Mesenchymal stem cell (in vitro differentiated cells and primary cell): ENCODE results near the gene INPP5D.

Experiments used
- DNase-seq: peaks from one replicate; pipeline ENCODE4 v3.0.0-alpha.2; 2013
- H2AFZ ChIP-seq: one replicate; pipeline ENCODE4 v1.6.1; 2013; ENCODE audit warnings: low read depth, mild to moderate bottlenecking, control low read depth, inconsistent platforms, low read length, moderate library complexity
- H2AK5ac ChIP-seq: 2 replicates; pipeline ENCODE4 v1.6.1; 2013; ENCODE audit warnings: low read length, moderate library complexity, mild to moderate bottlenecking, inconsistent platforms; ENCODE audit not compliant: severe bottlenecking
- H2BK120ac ChIP-seq: one replicate; pipeline ENCODE4 v1.6.1; 2013; ENCODE audit warnings: low read depth, mild to moderate bottlenecking, inconsistent platforms, low read length, moderate library complexity
- H2BK12ac ChIP-seq, 2 experiments: one replicate each; pipeline ENCODE4 v1.6.1; 2013; ENCODE audit warnings: inconsistent platforms in 2 of 2, low read length in 2 of 2, mild to moderate bottlenecking in 2 of 2, moderate library complexity in 2 of 2, control low read depth in 1 of 2
- H2BK15ac ChIP-seq: one replicate; pipeline ENCODE4 v1.6.1; 2013; ENCODE audit warnings: mild to moderate bottlenecking, low read depth, inconsistent platforms; ENCODE audit not compliant: poor library complexity, severe bottlenecking
- H2BK5ac ChIP-seq: 2 replicates; pipeline ENCODE4 v1.6.1; 2013; ENCODE audit warnings: low read depth, mild to moderate bottlenecking, low read length, control low read depth, inconsistent platforms; ENCODE audit not compliant: poor library complexity, severe bottlenecking
- H3K14ac ChIP-seq, 2 experiments: one replicate each; pipeline ENCODE4 v1.6.1; 2013; ENCODE audit warnings: inconsistent platforms in 2 of 2, low read length in 2 of 2, control low read depth in 1 of 2, mild to moderate bottlenecking in 1 of 2, moderate library complexity in 1 of 2
- H3K18ac ChIP-seq, 2 experiments: one replicate each; pipeline ENCODE4 v1.6.1; 2013; ENCODE audit warnings: inconsistent platforms in 2 of 2, low read length in 2 of 2, control low read depth in 1 of 2, low read depth in 1 of 2, mild to moderate bottlenecking in 1 of 2
- H3K23ac ChIP-seq, 2 experiments: one replicate each; pipeline ENCODE4 v1.6.1; 2013; ENCODE audit warnings: inconsistent platforms in 2 of 2, low read length in 2 of 2, mild to moderate bottlenecking in 2 of 2, moderate library complexity in 2 of 2, control low read depth in 1 of 2
- H3K27ac ChIP-seq: 2 replicates; pipeline ENCODE4 v1.5.1; 2013; ENCODE audit warnings: mild to moderate bottlenecking, moderate library complexity, low read length, control low read depth, inconsistent platforms; ENCODE audit not compliant: poor library complexity, severe bottlenecking
- H3K27me3 ChIP-seq, 2 experiments: 2 replicates each; pipeline versions ENCODE4 v1.6.1 to v1.7.0; 2013; ENCODE audit warnings: low read length in 2 of 2, mild to moderate bottlenecking in 2 of 2, moderate library complexity in 2 of 2, control low read depth in 1 of 2, inconsistent platforms in 1 of 2; ENCODE audit not compliant: control insufficient read depth in 1 of 2, insufficient read depth in 1 of 2
- H3K36me3 ChIP-seq, 2 experiments: 2 replicates each; pipeline versions ENCODE4 v1.6.1 to v1.7.0; 2013; ENCODE audit warnings: low read length in 2 of 2, control low read depth in 1 of 2, inconsistent platforms in 1 of 2, low read depth in 1 of 2, mild to moderate bottlenecking in 1 of 2; ENCODE audit not compliant: insufficient read depth in 2 of 2, control insufficient read depth in 1 of 2
- H3K4ac ChIP-seq, 2 experiments: one replicate each; pipeline ENCODE4 v1.6.1; 2013; ENCODE audit warnings: inconsistent platforms in 2 of 2, low read length in 2 of 2, mild to moderate bottlenecking in 2 of 2, moderate library complexity in 2 of 2, control low read depth in 1 of 2, low read depth in 1 of 2
- H3K4me1 ChIP-seq: 2 replicates; pipeline ENCODE4 v1.6.1; 2013; ENCODE audit warnings: low read depth, low read length, control low read depth; ENCODE audit not compliant: control insufficient read depth, insufficient read depth
- H3K4me2 ChIP-seq: 2 replicates; pipeline ENCODE4 v1.6.1; 2013; ENCODE audit warnings: low read length, mild to moderate bottlenecking, inconsistent platforms; ENCODE audit not compliant: poor library complexity, severe bottlenecking
- H3K4me3 ChIP-seq, 2 experiments: 2 replicates each; pipeline versions ENCODE4 v1.5.1 to v1.7.0; 2013; ENCODE audit warnings: low read length in 2 of 2, mild to moderate bottlenecking in 2 of 2, control low read depth in 1 of 2, low read depth in 1 of 2; ENCODE audit not compliant: insufficient read depth in 1 of 2
- H3K79me1 ChIP-seq: replicated peaks from 2 replicates; pipeline ENCODE4 v1.6.1; 2013; ENCODE audit warnings: mild to moderate bottlenecking, control low read depth, low read length, inconsistent platforms; ENCODE audit not compliant: poor library complexity, severe bottlenecking
- H3K9ac ChIP-seq: 2 replicates; pipeline ENCODE4 v1.7.0; 2013; ENCODE audit warnings: mild to moderate bottlenecking, low read length, moderate library complexity
- H3K9me3 ChIP-seq: 2 replicates; pipeline ENCODE4 v1.7.0; 2013; ENCODE audit warnings: mild to moderate bottlenecking, low read length; ENCODE audit not compliant: control insufficient read depth
- H4K8ac ChIP-seq: one replicate; pipeline ENCODE4 v1.6.1; 2013; ENCODE audit warnings: inconsistent platforms, mild to moderate bottlenecking, low read length, moderate library complexity
- H4K91ac ChIP-seq: one replicate; pipeline ENCODE4 v1.6.1; 2013; ENCODE audit warnings: mild to moderate bottlenecking, low read length, inconsistent platforms
- WGBS: methylation state at CpG from one replicate; pipeline ENCODE4 v1.1.7; 2013; ENCODE audit warnings: mixed read lengths; 5-methylcytosine and 5-hydroxymethylcytosine counted together

The INPP5D gene

GRCh38 chr2:233033672-233034071 is 26.5 kb upstream of the INPP5D start:
- Histone ChIP-seq H2AK5ac (no peak overlapping the region), H3K4ac (no peak overlapping the region), H4K91ac (no peak overlapping the region), H3K27me3 (no peaks in the 10 kb centered on the region), H3K79me1 (no peaks in the 10 kb centered on the region), H3K9ac (no peak overlapping the region), H3K4me3 (no peak overlapping the region), H3K9me3 (peaks cover 3% of the 10 kb centered on the region), H2BK12ac (no peak overlapping the region), H3K4me1 (no peaks in the 10 kb centered on the region), H4K8ac (no peak overlapping the region), H3K18ac (no peak overlapping the region), H2BK15ac (no peak overlapping the region), H3K4me2 (no peak overlapping the region), H3K23ac (no peak overlapping the region), H3K36me3 (no peaks in the 10 kb centered on the region), H2BK120ac (no peak overlapping the region), H3K14ac (no peak overlapping the region), H3K27ac (no peak overlapping the region), H2AFZ (no peak overlapping the region), H2BK5ac (no peak overlapping the region)
- 77% methylated on average over 7 of the region's 9 CpGs for WGBS
- no peak for DNase-seq

DNA sequence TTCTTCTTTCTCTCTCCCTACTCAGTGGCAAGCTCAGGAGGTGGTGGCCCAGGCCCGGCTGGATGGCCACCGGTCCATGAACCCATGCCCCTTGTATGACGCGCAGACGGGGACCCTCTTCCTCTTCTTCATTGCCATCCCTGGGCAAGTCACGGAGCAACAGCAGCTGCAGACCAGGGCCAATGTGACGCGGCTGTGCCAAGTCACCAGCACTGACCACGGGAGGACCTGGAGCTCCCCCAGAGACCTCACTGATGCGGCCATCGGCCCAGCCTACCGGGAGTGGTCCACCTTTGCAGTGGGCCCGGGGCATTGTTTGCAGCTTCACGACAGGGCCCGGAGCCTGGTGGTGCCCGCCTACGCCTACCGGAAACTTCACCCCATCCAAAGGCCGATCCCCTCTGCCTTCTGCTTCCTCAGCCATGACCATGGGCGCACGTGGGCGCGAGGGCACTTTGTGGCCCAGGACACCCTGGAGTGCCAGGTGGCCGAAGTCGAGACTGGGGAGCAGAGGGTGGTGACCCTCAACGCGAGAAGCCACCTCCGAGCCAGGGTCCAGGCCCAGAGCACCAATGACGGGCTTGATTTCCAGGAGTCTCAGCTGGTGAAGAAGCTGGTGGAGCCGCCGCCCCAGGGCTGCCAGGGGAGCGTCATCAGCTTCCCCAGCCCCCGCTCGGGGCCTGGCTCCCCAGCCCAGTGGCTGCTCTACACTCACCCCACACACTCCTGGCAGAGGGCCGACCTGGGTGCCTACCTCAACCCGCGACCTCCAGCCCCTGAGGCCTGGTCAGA is 25.9 kb upstream of the INPP5D start:
- H3K9ac ChIP-seq, result no peak overlapping the region
- H2BK15ac ChIP-seq, result no peak overlapping the region
- no peak for DNase-seq
- H3K9me3 ChIP-seq, result peaks cover 3% of the 10 kb centered on the region
- H2AFZ ChIP-seq, result no peak overlapping the region
- no peak overlapping the region for H3K23ac ChIP-seq
- no peak overlapping the region for H3K4ac ChIP-seq
- no peak overlapping the region for H3K18ac ChIP-seq
- no peak overlapping the region for H2BK5ac ChIP-seq
- H3K27me3 ChIP-seq, result no peaks in the 10 kb centered on the region
- H3K4me3 ChIP-seq, result no peak overlapping the region
- H2AK5ac ChIP-seq, result no peak overlapping the region
- H3K36me3 ChIP-seq, result no peaks in the 10 kb centered on the region
- H2BK120ac ChIP-seq, result no peak overlapping the region
- H2BK12ac ChIP-seq, result no peak overlapping the region
- H3K27ac ChIP-seq, result no peak overlapping the region
- H3K4me1 ChIP-seq, result no peaks in the 10 kb centered on the region
- H3K79me1 ChIP-seq, result no peaks in the 10 kb centered on the region
- no peak overlapping the region for H3K4me2 ChIP-seq
- no peak overlapping the region for H4K8ac ChIP-seq
- 94% methylated on average over 37 of the region's 37 CpGs for WGBS
- H4K91ac ChIP-seq, result no peak overlapping the region
- no peak overlapping the region for H3K14ac ChIP-seq

DNA sequence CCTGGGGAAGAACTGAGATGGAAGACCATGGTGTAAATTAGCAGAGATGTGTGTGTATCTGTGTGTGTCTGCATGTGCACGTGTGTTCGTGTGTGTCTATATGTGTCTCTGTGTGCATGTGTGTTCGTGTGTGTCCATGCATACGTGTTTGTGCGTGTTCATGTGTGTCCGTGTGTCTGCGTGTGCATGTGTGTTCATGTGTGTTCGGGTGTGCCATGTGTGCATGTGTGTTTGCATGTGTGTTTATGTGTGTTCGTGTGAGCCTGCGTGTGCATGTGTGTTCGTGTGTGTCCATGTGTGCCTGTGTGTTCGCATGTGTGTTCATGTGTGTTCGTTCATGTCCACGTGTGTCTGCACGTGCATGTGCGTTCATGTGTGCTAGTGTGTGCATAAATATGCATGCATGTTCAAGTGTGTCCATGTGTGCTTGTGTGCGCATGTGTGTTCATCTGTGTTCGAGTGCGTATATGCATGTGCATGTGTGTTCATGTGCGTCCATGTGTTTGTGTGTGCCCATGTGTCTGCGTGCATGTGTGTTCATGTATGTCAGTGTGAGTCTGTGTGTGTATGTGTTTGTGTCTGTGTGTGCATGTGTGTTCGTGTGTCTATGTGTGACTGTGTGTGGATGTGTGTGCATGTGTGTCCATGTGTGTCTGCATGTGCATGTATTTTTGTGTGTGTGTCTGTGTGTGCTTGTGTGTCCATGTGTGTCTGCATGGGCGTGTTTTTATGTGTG is 24.5 kb upstream of the INPP5D start:
- no peak overlapping the region for H2BK120ac ChIP-seq
- DNase-seq, result no peak
- no peaks in the 10 kb centered on the region for H3K79me1 ChIP-seq
- peaks cover 0 to 5% of the 10 kb centered on the region in 2 experiments for H3K27me3 ChIP-seq
- H3K23ac ChIP-seq, result no peak overlapping the region
- no peak overlapping the region for H3K4ac ChIP-seq
- peak overlapping the region in 1 of 2 experiments; percentile 1 for H3K14ac ChIP-seq
- H2AFZ ChIP-seq, result no peak overlapping the region
- 94% methylated on average over 23 of the region's 23 CpGs for WGBS
- H2AK5ac ChIP-seq, result no peak overlapping the region
- no peak overlapping the region for H2BK15ac ChIP-seq
- H3K9ac ChIP-seq, result no peak overlapping the region
- H4K8ac ChIP-seq, result no peak overlapping the region
- H4K91ac ChIP-seq, result peak overlapping the region; percentile 10
- H3K4me3 ChIP-seq, result no peak overlapping the region
- no peak overlapping the region for H2BK5ac ChIP-seq
- H3K9me3 ChIP-seq, result peaks cover 3% of the 10 kb centered on the region
- H3K4me2 ChIP-seq, result no peak overlapping the region
- no peaks in the 10 kb centered on the region for H3K36me3 ChIP-seq
- H3K18ac ChIP-seq, result no peak overlapping the region
- no peak overlapping the region for H2BK12ac ChIP-seq
- H3K4me1 ChIP-seq, result no peaks in the 10 kb centered on the region
- H3K27ac ChIP-seq, result no peak overlapping the region

DNA sequence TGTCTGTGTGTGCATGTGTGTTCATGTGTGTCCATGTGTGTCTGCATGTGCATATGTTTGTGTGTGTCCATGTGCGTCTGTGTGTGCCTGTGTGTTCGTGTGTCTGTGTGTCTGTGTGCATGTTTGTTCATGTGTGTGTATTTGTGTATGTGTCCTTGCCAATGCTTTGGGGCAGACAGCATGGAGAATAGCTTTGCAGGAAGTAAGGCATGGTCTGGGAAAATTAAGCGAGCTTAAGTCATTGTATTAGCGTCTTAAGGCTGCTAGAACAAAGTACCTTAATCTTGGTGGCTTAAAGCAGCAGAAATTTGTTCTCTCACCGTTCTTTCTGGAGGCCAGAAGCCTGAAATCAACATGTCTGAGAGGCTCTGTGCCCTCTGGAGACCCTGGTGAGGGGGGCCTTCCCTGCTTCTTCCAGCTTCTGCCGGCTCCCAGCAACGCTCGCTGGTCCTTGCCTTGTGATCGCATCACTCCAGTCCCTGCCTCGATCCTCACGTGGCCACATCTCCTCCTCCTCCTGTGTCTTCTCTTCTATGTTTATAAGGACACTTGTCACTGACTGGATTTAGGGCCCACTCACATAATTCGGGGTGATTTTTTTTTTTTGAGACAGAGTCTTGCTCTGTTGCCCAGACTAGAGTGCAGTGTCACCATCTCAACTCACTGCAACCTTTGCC is 23.8 kb upstream of the INPP5D start:
- Histone ChIP-seq H2AK5ac (no peak overlapping the region), H2BK15ac (no peak overlapping the region), H3K9me3 (peaks cover 3% of the 10 kb centered on the region), H3K27me3 (peaks cover 0 to 5% of the 10 kb centered on the region in 2 experiments), H2BK5ac (no peak overlapping the region), H2BK120ac (no peak overlapping the region), H3K9ac (no peak overlapping the region), H3K79me1 (no peaks in the 10 kb centered on the region), H3K4me1 (no peaks in the 10 kb centered on the region), H4K91ac (peak overlapping the region; percentile 10), H2AFZ (no peak overlapping the region), H3K4ac (no peak overlapping the region), H3K36me3 (no peaks in the 10 kb centered on the region), H3K23ac (no peak overlapping the region), H3K4me2 (no peak overlapping the region), H3K14ac (peak overlapping the region in 1 of 2 experiments; percentile 1), H2BK12ac (no peak overlapping the region), H3K4me3 (no peak overlapping the region), H4K8ac (no peak overlapping the region), H3K27ac (no peak overlapping the region), H3K18ac (no peak overlapping the region)
- 92% methylated on average over 12 of the region's 12 CpGs for WGBS
- no peak for DNase-seq
